ENCODE measurements around the gene FUZ.
"Not testable (repeated sequence)": the region's sequence is repeated elsewhere in the genome, so short reads cannot be mapped to it uniquely, and the experiment has no call there.

FUZ gene

DNA sequence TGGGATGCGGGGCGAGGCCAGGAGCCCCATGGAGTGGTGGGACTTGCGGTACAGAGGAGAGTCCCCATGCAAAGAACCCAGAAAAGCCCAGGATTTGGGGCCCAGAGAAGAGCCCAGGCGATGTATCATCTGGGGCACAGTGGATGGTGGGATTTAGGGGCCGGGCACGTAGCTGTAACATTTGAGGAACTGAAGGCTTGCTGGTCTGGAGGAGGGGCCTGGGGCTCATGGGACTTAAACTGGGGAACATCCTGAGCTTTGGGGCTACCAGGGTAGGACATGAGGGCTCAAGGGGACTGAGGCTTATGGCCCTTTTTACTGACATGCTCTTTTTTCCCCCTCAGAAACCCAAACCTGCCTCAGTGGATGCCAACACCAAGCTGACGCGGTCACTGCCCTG, 18.5 kb upstream of the FUZ start:
- no peak for DNase-seq

DNA sequence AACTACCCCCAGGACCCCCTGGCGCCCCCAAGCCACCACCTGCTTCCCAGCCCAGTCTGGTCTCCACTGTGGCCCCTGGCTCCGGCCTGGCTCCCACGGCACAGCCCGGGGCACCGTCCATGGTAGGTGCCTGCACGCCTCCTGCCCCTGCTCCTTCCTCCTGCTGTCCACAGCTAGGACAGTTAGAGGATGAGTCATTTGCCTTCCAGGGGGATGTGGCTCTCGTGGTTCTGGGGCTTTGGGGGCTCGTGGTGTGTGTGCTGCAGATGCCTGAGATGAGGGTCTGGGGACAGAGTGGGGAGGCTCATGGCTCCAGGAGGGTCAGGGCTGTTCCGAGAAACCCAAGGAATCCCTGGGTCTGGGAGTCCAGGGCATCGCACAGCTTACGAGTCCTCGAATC, 17.7 kb upstream of the FUZ start:
- no peak for DNase-seq

- DNase-seq: no peak
Observed at GRCh38 chr19:49829721-49830120, 16.6 kb upstream of the FUZ start.

- DNase-seq: no peak
Observed at GRCh38 chr19:49829200-49829599, 16.1 kb upstream of the FUZ start.

DNA sequence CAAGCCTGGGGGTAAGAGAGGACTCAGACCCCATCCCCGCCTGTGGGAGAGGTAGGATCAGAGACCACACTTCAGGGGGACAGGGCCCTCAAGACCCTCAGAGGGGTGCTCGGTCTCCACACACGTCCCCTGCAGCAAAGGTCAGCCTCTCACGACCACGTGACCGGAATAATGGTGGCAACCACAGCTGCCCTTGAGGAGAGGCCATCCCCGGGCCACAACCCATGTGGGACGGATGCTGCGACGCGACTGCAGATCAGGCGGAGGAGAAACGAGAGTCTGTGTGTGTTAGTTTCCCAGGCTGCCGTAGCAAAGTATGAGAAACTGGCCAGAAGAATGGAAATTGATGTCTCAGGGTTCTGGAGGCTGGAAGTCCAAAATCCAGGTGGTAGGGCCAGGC, 13.9 kb upstream of the FUZ start:
- DNase-seq: no peak

DNA sequence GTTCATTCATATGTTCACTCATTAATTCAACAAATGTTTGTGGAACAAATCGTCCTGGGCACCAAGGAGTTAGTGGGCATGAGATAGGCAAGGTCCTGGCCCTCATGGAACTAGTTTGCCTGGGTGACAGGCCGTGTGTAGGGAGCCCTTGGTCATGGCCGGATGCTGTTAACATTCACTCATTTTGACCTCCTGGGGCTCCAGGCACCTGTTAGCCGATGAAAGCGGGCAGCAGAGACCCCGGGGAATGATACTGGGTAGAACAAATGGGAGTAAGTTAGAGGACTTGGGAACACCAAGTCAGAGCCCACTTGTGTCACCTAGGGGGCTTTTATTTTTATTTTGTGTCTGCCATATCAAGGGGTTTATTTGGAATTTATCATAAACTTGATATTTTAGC, 11.6 kb upstream of the FUZ start:
- no peak for DNase-seq

- DNase-seq: no peak
Observed at GRCh38 chr19:49823472-49823871, 10.4 kb upstream of the FUZ start.

GRCh38 chr19:49820125-49820524, 7.0 kb upstream of the FUZ start:
- DNase-seq: no peak

GRCh38 chr19:49819452-49820115, 6.5 kb upstream of the FUZ start:
- DNase-seq: not testable (repeated sequence)

- DNase-seq: no peak
Observed at GRCh38 chr19:49818649-49819370, 5.7 kb upstream of the FUZ start.

- peak; percentile 98 for DNase-seq
Observed at GRCh38 chr19:49817964-49818648, 5.0 kb upstream of the FUZ start, which contains the start of gene MED25. TSS of gene MED25 (plus strand) at chr19:49818289. CDS start at chr19:49818342, 53 bp downstream.

GRCh38 chr19:49816590-49816989, 3.5 kb upstream of the FUZ start:
- DNase-seq: no peak

GRCh38 chr19:49814010-49814409, 918 bp upstream of the FUZ start:
- DNase-seq: no peak

- DNase-seq: no peak
Observed at GRCh38 chr19:49812452-49812996, 568 bp downstream of the FUZ start.

- no peak for DNase-seq
Observed at GRCh38 chr19:49811328-49811727, 1.8 kb downstream of the FUZ start.

DNA sequence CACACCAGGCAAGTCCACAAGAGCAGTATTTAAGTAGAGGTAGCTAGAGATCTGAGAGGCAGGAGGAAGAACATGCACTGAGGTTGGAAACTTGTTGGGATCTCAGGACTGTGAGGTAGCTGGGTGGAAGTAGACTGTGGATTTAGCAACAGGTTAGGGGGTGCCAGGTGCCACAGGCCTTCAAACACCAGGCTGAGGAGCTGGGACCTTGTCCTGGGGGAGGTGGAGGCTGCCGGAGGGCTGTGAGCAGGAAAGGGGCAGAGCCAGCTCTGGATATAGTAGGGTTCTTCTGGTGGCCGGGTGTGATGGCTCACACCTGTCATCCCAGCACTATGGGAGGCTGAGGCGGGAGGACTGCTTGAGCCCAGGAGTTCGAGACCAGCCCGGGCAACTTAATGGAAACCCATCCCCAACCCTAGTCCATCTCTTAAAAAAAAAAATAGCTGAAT, 3.1 kb downstream of the FUZ start:
- DNase-seq: no peak

DNA sequence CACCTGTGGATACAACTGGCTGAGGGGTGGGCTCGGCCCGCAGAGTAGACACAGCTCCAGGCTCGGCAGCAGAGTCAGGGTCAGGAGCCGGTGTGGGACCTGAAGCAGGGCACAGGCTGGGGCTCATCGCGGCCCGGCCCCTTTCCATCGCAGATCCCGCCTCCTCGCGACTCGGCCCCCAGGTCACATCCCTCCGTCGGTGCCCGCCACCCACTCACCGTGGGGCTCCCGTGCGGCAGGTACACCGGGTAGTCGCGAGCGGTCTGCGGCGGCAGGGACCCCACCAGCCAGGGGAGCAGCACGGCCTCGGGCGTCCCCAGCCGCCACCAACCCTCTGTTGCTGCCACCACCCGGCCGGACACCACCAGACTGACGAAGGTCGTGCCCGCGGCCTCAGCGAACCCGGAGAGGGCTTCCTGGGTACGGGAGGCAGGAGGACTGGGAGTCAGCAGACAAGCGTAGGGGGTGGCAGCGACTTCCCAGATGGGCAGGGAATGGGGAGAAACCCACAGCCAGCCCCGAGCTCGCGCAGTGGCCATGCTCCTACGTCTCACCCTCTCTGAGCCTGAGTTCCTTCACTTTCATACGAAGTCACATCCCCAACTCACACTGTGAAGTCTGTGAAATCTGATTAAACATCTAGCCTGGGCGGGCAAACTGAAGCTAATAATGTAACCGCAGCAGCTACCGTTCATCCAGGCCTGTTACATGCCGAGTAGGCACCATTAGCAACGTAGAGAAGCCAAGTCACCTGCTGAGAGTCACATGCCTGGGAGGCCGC, 3.7 kb downstream of the FUZ start:
- DNase-seq: peak; percentile 79

DNA sequence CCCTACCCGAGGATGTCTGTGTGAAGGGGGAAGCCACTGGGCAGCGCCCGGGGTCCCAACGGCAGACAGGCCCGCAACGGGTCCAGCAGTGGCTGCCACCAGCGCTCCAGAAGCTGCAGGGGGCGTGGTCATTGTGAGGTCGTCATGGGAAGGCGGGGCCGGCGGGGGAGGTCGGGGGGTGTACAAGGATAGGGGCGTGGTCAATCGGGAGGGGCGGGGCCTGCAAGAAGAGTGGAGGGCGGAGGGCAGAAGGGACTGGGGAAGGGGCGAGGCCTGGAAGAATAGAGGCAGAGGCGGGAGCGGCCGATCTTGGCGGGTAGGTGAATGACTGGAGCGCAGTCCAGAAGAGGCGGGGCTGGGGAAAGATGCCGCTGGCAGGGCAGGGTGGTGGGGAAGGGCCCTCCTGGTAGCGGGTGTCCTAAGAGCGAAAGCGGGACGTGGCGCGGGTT, 4.4 kb downstream of the FUZ start:
- peak; percentile 87 for DNase-seq

- no peak for DNase-seq
Observed at GRCh38 chr19:49807904-49808675, 5.0 kb downstream of the FUZ start.

DNA sequence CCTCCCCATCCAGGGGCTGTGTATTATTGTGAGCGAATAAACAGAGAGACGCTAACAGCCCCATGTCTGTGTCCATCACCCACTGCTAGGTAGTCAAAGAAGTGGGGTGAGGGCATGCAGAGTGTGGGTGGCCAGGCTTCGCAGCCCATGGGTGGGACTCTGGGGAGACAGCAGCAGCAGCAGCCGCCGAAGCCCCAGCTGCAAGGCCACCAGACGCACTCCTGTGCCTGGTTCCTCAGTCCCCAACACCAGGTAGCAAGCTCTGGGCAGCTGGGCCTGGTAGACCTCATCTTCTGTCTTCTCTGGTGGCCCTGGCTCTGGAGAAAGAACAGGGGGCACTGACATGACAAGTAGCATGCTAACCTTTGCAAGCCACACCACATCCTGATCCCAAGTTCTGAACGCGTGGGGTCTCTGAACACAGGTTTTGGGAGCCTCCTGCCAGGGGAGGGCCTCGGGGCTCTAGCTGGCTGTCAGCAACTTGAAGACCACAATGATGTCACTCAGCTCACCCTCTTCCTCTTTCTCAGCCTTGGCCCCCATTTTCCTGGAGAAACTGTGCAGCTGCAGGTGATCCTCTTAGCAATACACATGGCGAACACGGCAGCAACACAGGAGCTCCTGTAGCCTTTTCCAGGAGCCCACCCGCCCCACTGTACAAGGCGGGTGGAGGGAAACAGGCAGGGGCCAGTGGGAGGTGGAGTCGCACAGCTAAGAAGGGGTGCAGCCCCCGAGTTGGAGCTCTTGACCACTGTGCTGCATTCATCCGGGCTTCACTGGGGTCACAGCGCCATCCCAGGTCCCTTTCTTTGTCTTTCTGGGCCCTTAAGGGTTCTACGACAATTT, 5.8 kb downstream of the FUZ start:
- no peak for DNase-seq

- no peak for DNase-seq
Observed at GRCh38 chr19:49806620-49806959, 6.5 kb downstream of the FUZ start.

All from activated CD8-positive, alpha-beta memory T cell treated with anti-CD3 and anti-CD28 coated beads for 24 hours (primary cell).